ENCODE data around the gene CACNA1B.
"Not testable (repeated sequence)": the region's sequence is repeated elsewhere in the genome, so short reads cannot be mapped to it uniquely, and the experiment has no call there.

The CACNA1B gene

GRCh38 chr9:138149672-138150656 is 272.4 kb downstream of the CACNA1B start:
- DNase-seq (ENCODE audit: extremely low spot score, insufficient read length, low read depth); FAIRE-seq: not testable (repeated sequence)

- FAIRE-seq; DNase-seq (ENCODE audit: extremely low spot score, insufficient read length, low read depth): not testable (repeated sequence)
These were observed 278.2 kb downstream of the CACNA1B start for GRCh38 chr9:138155788-138156187.

- not testable (repeated sequence) for FAIRE-seq; DNase-seq (ENCODE audit: extremely low spot score, insufficient read length, low read depth)
These were observed 289.2 kb downstream of the CACNA1B start for GRCh38 chr9:138166793-138167192.

Measured in GM18507 (cell line).